GM23338 (cell line): ENCODE data around the gene STT3B. TPM values are rescaled to one million over a fixed set of nuclear protein-coding genes. Genes with fewer than 3 reads are reported as not detected.

ENCODE experiments used
- ATAC-seq: fragments of 200-7000 bp; cut with Tn5 transposase; 3 replicates; pipeline ENCODE4 v1.9.1; 2020
- DNase-seq: peaks from one replicate; pipeline ENCODE4 v3.0.0-alpha.2; 2015; ENCODE audit warnings: low spot score
- H2AFZ ChIP-seq: fragments of 200-600 bp; sonication (generic); 2 replicates; pipeline ENCODE4 v1.8.0; 2016; ENCODE audit warnings: antibody characterized with exemption, mild to moderate bottlenecking, moderate library complexity
- H3F3A ChIP-seq: fragments of 200-600 bp; sonication (generic); replicated peaks from 2 replicates; pipeline ENCODE4 v1.8.0; 2017; ENCODE audit warnings: antibody characterized with exemption, mixed run types, low read depth
- H3K27ac ChIP-seq: fragments of 200-600 bp; sonication (generic); 2 replicates; pipeline ENCODE4 v1.6.1; 2016; ENCODE audit warnings: low read depth
- H3K27me3 ChIP-seq: fragments of 200-600 bp; sonication (generic); 2 replicates; pipeline ENCODE4 v1.8.0; 2016; ENCODE audit warnings: mild to moderate bottlenecking, mixed run types, moderate library complexity; ENCODE audit not compliant: insufficient read depth
- H3K36me3 ChIP-seq: fragments of 200-600 bp; sonication (generic); 2 replicates; pipeline ENCODE4 v1.8.0; 2016; ENCODE audit warnings: mild to moderate bottlenecking; ENCODE audit not compliant: insufficient read depth
- H3K4me1 ChIP-seq: fragments of 200-600 bp; sonication (generic); 2 replicates; pipeline ENCODE4 v1.8.0; 2016; ENCODE audit warnings: mild to moderate bottlenecking, moderate library complexity; ENCODE audit not compliant: insufficient read depth
- H3K4me2 ChIP-seq: fragments of 200-600 bp; sonication (generic); 2 replicates; pipeline ENCODE4 v1.7.1; 2017; ENCODE audit warnings: mixed run types
- H3K4me3 ChIP-seq: fragments of 200-600 bp; sonication (generic); 2 replicates; pipeline ENCODE4 v1.6.1; 2016; ENCODE audit warnings: mixed run types
- H3K79me2 ChIP-seq: fragments of 200-600 bp; sonication (generic); replicated peaks from 2 replicates; pipeline ENCODE4 v1.8.0; 2017; ENCODE audit warnings: mild to moderate bottlenecking; ENCODE audit not compliant: insufficient read depth
- H3K9me2 ChIP-seq: fragments of 200-600 bp; sonication (generic); 2 replicates; pipeline ENCODE4 v1.8.0; 2017; ENCODE audit not compliant: insufficient read depth
- H4K20me1 ChIP-seq: fragments of 200-600 bp; sonication (generic); replicated peaks from 2 replicates; pipeline ENCODE4 v1.8.0; 2017; ENCODE audit warnings: mild to moderate bottlenecking; ENCODE audit not compliant: insufficient read depth
- H3K27ac Mint-ChIP-seq: 2 replicates; pipeline ENCODE4 v1.8.0; 2020; ENCODE audit warnings: inconsistent platforms, mild to moderate bottlenecking, moderate library complexity, mixed read lengths
- H3K27me3 Mint-ChIP-seq: 3 replicates; pipeline ENCODE4 v1.8.0; 2022; ENCODE audit warnings: low read depth, mild to moderate bottlenecking, moderate library complexity, mixed read lengths, inconsistent platforms; ENCODE audit not compliant: insufficient read depth, poor library complexity
- H3K36me3 Mint-ChIP-seq: 3 replicates; pipeline ENCODE4 v1.8.0; 2021; ENCODE audit warnings: low read depth, mild to moderate bottlenecking, inconsistent platforms, moderate library complexity, mixed read lengths
- H3K4me1 Mint-ChIP-seq: 3 replicates; pipeline ENCODE4 v1.8.0; 2020; ENCODE audit warnings: mild to moderate bottlenecking, inconsistent platforms, mixed read lengths
- H3K4me3 Mint-ChIP-seq: 3 replicates; pipeline ENCODE4 v1.8.0; 2021; ENCODE audit warnings: moderate library complexity, mild to moderate bottlenecking, inconsistent platforms, mixed read lengths
- H3K9me3 Mint-ChIP-seq: 3 replicates; pipeline ENCODE4 v1.8.0; 2020; ENCODE audit warnings: moderate library complexity, mild to moderate bottlenecking, inconsistent platforms, mixed read lengths
- EZH2 ChIP-seq: fragments of 200-600 bp; sonication (generic); IDR thresholded peaks from one replicate; pipeline ENCODE4 v1.8.0; 2017; ENCODE audit warnings: antibody characterized with exemption, mild to moderate bottlenecking, low read depth; ENCODE audit not compliant: unreplicated experiment
- NANOG ChIP-seq: IDR thresholded peaks from 2 replicates; pipeline ENCODE4 v1.6.1; 2016; ENCODE audit warnings: antibody characterized with exemption, borderline replicate concordance
- POLR2AphosphoS5 ChIP-seq: IDR thresholded peaks from 2 replicates; pipeline ENCODE4 v1.6.1; 2016; ENCODE audit warnings: antibody characterized with exemption, low read depth
- STAT1 ChIP-seq: IDR thresholded peaks from one replicate; pipeline ENCODE4 v1.6.1; 2016; ENCODE audit warnings: antibody characterized with exemption; ENCODE audit not compliant: unreplicated experiment
- ZNF114 ChIP-seq: fragments of 250-450 bp; sonication (Bioruptor Pico); IDR thresholded peaks from 2 replicates; pipeline ENCODE4 v1.5.0; 2020; ENCODE audit warnings: mild to moderate bottlenecking, moderate library complexity
- ZNF331 ChIP-seq: fragments of 250-450 bp; sonication (Bioruptor Pico); IDR thresholded peaks from 2 replicates; pipeline ENCODE4 v1.5.0; 2020; ENCODE audit warnings: low read depth, mild to moderate bottlenecking, moderate library complexity
- polyA plus RNA-seq: library from polyadenylated mRNA; unstranded; fragments of >200 nt; fragmentation: Nextera tagmentation; extraction: Ambion mirVana; gene quantifications from 2 replicates; pipeline ENCODE4 v1.2.1, GENCODE V29; 2016
- total RNA-seq: library from RNA; depleted of rRNA; stranded (reverse); fragments of >200 nt; shearing (Covaris generic); gene quantifications from 2 replicates; pipeline ENCODE4 v1.2.3, GENCODE V29; 2014
- TF ChIP-seq, protein P1 (sequence below): IDR thresholded peaks from one replicate; pipeline ENCODE4 v1.6.1; 2018; ENCODE audit warnings: antibody characterized with exemption; ENCODE audit not compliant: unreplicated experiment
- TF ChIP-seq, protein P2 (sequence below), 2 experiments: fragments of 200-600 bp in 1 of 2; sonication (generic) in 1 of 2; conservative IDR thresholded peaks; 2 replicates each; pipeline versions ENCODE4 v1.5.1 to v1.6.1; 2016 to 2017; ENCODE audit warnings: antibody characterized with exemption in 2 of 2, low read depth in 2 of 2, mild to moderate bottlenecking in 2 of 2, moderate library complexity in 1 of 2
- TF ChIP-seq, protein P3 (sequence below): fragments of 250-450 bp; sonication (Bioruptor Pico); IDR thresholded peaks from 2 replicates; pipeline ENCODE4 v1.5.0; 2020; ENCODE audit warnings: mild to moderate bottlenecking, moderate library complexity
- TF ChIP-seq, protein P4 (sequence below): IDR thresholded peaks from 2 replicates; pipeline ENCODE4 v1.6.1; 2016; ENCODE audit warnings: antibody characterized with exemption

The STT3B gene
- total and polyA plus RNA-seq, 2 experiments from 2014 or later = 44.1 to 167 TPM

DNA sequence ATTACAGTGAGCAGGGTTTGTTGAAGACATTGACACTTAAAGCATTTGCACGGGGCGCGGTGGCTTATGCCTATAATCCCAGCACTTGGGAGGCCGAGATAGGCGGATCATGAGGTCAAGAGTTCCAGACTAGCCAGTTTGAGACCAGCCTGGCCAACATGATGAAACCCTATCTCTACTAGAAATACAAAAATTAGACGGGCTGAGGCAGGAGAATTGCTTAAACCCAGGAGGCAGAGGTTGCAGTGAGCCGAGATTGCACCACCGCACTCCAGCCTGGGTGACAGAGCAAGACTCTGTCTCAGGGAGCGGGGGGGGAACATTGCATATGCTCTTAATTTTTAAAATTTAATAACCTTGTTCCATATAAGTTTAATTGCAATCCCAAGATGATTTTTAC is 11.9 kb downstream of the STT3B start:
- Histone ChIP-seq H3K4me3 (no peak overlapping the region), H3K27me3 (no peaks in the 10 kb centered on the region), H3K27ac (no peak overlapping the region), H3K79me2 (peaks cover 100% of the 10 kb centered on the region), H3F3A (no peaks in the 10 kb centered on the region), H2AFZ (no peak overlapping the region), H3K36me3 (no peaks in the 10 kb centered on the region), H3K4me2 (no peak overlapping the region), H4K20me1 (peaks cover 39% of the 10 kb centered on the region), H3K4me1 (peaks cover 25% of the 10 kb centered on the region), H3K9me2 (no peaks in the 10 kb centered on the region)
- Mint-ChIP-seq H3K36me3 (0 out of 3 replicates have a peak, but pooled peaks cover 5% of the 10 kb centered on the region), H3K9me3 (no peaks in the 10 kb centered on the region), H3K4me3 (no peak overlapping the region), H3K27me3 (no peaks in the 10 kb centered on the region), H3K27ac (peak overlapping the region; percentile 65; the same call in 1 of the 2 replicates), H3K4me1 (peaks cover 48% of the 10 kb centered on the region)
- ATAC-seq (no peak), DNase-seq (no peak)
- TF ChIP-seq ZNF331 (CRISPR knock-in tag) (no peak), EZH2 (no peak)

DNA sequence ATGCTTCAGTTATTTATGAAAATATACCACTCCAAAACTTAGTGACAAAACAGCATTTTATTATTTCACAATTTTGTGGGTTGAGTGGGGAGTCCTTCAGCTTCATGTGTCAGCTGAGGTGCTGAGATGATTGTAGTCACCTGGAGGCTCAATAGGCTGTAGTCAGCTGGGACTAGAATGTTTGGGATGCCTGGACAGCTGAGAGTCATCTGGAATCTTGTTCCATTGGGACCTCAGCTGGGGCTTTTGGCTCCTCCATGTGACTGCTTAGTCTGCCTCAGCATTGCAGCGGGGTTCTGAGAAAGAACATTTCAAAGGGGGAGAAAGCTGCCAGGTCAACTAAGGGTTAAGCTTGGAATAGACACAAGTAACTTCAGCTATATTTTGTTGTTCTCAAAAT is 13.4 kb downstream of the STT3B start:
- Histone ChIP-seq H3K27me3 (no peaks in the 10 kb centered on the region), H3K4me2 (no peak overlapping the region), H3K36me3 (no peaks in the 10 kb centered on the region), H3K79me2 (peaks cover 100% of the 10 kb centered on the region), H3K27ac (no peak overlapping the region), H2AFZ (no peak overlapping the region), H3F3A (no peaks in the 10 kb centered on the region), H3K9me2 (no peaks in the 10 kb centered on the region), H3K4me1 (peaks cover 25% of the 10 kb centered on the region), H3K4me3 (no peak overlapping the region), H4K20me1 (peaks cover 50% of the 10 kb centered on the region)
- H3K4me3 Mint-ChIP-seq = no peak overlapping the region
- H3K27ac Mint-ChIP-seq = 0 out of 2 replicates have a peak overlapping the region, but pooled peaks have one; percentile 44
- H3K4me1 Mint-ChIP-seq = peaks cover 50% of the 10 kb centered on the region
- peak; percentile 39 for DNase-seq
- no peaks in the 10 kb centered on the region for H3K27me3 Mint-ChIP-seq
- H3K9me3 Mint-ChIP-seq = no peaks in the 10 kb centered on the region; the same call in 2 of the 3 replicates
- peak; percentile 47; the same call in 2 of the 3 replicates for ATAC-seq
- 0 out of 3 replicates have a peak, but pooled peaks cover 5% of the 10 kb centered on the region for H3K36me3 Mint-ChIP-seq
- no peak for TF ChIP-seq ZNF114 (CRISPR knock-in tag)
- TF ChIP-seq, protein P1, sequence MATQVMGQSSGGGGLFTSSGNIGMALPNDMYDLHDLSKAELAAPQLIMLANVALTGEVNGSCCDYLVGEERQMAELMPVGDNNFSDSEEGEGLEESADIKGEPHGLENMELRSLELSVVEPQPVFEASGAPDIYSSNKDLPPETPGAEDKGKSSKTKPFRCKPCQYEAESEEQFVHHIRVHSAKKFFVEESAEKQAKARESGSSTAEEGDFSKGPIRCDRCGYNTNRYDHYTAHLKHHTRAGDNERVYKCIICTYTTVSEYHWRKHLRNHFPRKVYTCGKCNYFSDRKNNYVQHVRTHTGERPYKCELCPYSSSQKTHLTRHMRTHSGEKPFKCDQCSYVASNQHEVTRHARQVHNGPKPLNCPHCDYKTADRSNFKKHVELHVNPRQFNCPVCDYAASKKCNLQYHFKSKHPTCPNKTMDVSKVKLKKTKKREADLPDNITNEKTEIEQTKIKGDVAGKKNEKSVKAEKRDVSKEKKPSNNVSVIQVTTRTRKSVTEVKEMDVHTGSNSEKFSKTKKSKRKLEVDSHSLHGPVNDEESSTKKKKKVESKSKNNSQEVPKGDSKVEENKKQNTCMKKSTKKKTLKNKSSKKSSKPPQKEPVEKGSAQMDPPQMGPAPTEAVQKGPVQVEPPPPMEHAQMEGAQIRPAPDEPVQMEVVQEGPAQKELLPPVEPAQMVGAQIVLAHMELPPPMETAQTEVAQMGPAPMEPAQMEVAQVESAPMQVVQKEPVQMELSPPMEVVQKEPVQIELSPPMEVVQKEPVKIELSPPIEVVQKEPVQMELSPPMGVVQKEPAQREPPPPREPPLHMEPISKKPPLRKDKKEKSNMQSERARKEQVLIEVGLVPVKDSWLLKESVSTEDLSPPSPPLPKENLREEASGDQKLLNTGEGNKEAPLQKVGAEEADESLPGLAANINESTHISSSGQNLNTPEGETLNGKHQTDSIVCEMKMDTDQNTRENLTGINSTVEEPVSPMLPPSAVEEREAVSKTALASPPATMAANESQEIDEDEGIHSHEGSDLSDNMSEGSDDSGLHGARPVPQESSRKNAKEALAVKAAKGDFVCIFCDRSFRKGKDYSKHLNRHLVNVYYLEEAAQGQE = no peak
- TF ChIP-seq, protein P2, sequence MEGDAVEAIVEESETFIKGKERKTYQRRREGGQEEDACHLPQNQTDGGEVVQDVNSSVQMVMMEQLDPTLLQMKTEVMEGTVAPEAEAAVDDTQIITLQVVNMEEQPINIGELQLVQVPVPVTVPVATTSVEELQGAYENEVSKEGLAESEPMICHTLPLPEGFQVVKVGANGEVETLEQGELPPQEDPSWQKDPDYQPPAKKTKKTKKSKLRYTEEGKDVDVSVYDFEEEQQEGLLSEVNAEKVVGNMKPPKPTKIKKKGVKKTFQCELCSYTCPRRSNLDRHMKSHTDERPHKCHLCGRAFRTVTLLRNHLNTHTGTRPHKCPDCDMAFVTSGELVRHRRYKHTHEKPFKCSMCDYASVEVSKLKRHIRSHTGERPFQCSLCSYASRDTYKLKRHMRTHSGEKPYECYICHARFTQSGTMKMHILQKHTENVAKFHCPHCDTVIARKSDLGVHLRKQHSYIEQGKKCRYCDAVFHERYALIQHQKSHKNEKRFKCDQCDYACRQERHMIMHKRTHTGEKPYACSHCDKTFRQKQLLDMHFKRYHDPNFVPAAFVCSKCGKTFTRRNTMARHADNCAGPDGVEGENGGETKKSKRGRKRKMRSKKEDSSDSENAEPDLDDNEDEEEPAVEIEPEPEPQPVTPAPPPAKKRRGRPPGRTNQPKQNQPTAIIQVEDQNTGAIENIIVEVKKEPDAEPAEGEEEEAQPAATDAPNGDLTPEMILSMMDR (conservative IDR thresholded peaks at IDR 0.05; ENCODE audit: low read depth in 2 of 2) = no peak
- no peak for TF ChIP-seq STAT1
- TF ChIP-seq, protein P3, sequence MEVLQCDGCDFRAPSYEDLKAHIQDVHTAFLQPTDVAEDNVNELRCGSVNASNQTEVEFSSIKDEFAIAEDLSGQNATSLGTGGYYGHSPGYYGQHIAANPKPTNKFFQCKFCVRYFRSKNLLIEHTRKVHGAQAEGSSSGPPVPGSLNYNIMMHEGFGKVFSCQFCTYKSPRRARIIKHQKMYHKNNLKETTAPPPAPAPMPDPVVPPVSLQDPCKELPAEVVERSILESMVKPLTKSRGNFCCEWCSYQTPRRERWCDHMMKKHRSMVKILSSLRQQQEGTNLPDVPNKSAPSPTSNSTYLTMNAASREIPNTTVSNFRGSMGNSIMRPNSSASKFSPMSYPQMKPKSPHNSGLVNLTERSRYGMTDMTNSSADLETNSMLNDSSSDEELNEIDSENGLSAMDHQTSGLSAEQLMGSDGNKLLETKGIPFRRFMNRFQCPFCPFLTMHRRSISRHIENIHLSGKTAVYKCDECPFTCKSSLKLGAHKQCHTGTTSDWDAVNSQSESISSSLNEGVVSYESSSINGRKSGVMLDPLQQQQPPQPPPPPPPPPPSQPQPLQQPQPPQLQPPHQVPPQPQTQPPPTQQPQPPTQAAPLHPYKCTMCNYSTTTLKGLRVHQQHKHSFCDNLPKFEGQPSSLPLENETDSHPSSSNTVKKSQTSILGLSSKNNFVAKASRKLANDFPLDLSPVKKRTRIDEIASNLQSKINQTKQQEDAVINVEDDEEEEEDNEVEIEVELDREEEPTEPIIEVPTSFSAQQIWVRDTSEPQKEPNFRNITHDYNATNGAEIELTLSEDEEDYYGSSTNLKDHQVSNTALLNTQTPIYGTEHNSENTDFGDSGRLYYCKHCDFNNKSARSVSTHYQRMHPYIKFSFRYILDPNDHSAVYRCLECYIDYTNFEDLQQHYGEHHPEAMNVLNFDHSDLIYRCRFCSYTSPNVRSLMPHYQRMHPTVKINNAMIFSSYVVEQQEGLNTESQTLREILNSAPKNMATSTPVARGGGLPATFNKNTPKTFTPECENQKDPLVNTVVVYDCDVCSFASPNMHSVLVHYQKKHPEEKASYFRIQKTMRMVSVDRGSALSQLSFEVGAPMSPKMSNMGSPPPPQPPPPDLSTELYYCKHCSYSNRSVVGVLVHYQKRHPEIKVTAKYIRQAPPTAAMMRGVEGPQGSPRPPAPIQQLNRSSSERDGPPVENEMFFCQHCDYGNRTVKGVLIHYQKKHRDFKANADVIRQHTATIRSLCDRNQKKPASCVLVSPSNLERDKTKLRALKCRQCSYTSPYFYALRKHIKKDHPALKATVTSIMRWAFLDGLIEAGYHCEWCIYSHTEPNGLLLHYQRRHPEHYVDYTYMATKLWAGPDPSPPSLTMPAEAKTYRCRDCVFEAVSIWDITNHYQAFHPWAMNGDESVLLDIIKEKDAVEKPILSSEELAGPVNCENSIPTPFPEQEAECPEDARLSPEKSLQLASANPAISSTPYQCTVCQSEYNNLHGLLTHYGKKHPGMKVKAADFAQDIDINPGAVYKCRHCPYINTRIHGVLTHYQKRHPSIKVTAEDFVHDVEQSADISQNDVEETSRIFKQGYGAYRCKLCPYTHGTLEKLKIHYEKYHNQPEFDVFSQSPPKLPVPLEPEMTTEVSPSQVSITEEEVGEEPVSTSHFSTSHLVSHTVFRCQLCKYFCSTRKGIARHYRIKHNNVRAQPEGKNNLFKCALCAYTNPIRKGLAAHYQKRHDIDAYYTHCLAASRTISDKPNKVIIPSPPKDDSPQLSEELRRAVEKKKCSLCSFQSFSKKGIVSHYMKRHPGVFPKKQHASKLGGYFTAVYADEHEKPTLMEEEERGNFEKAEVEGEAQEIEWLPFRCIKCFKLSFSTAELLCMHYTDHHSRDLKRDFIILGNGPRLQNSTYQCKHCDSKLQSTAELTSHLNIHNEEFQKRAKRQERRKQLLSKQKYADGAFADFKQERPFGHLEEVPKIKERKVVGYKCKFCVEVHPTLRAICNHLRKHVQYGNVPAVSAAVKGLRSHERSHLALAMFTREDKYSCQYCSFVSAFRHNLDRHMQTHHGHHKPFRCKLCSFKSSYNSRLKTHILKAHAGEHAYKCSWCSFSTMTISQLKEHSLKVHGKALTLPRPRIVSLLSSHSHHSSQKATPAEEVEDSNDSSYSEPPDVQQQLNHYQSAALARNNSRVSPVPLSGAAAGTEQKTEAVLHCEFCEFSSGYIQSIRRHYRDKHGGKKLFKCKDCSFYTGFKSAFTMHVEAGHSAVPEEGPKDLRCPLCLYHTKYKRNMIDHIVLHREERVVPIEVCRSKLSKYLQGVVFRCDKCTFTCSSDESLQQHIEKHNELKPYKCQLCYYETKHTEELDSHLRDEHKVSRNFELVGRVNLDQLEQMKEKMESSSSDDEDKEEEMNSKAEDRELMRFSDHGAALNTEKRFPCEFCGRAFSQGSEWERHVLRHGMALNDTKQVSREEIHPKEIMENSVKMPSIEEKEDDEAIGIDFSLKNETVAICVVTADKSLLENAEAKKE (CRISPR knock-in tag) = no peak
- TF ChIP-seq POLR2AphosphoS5 = no peak
- TF ChIP-seq, protein P4, sequence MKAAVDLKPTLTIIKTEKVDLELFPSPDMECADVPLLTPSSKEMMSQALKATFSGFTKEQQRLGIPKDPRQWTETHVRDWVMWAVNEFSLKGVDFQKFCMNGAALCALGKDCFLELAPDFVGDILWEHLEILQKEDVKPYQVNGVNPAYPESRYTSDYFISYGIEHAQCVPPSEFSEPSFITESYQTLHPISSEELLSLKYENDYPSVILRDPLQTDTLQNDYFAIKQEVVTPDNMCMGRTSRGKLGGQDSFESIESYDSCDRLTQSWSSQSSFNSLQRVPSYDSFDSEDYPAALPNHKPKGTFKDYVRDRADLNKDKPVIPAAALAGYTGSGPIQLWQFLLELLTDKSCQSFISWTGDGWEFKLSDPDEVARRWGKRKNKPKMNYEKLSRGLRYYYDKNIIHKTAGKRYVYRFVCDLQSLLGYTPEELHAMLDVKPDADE = no peak
- no peak for TF ChIP-seq NANOG
